HepG2 (cell line): ENCODE results near the gene CENPP. TPM values are rescaled to one million over a fixed set of nuclear protein-coding genes. Genes with fewer than 3 reads are reported as not detected.

Experiments
- ATAC-seq: fragments of 200-7000 bp; cut with Tn5 transposase; 3 replicates; pipeline ENCODE4 v1.9.1; 2020; ENCODE audit warnings: mild to moderate bottlenecking, moderate library complexity
- BruUV-seq: library from RNA; stranded (reverse); fragments of 400-500 nt; replicated peaks from 2 replicates; lab custom pipeline; 2021; lab: Mats Ljungman, UMichigan
- CTCF ChIA-PET: fragments of 300-600 bp; formaldehyde crosslinking; extraction: SDS; loops from one replicate; lab custom pipeline; 2021; ENCODE audit warnings: low total read pairs, inconsistent platforms, low intra/inter-chr PET ratio; lab: Yijun Ruan, JAX
- POLR2A ChIA-PET: fragments of 350-600 bp; sonication (Branson Sonifier 250); formaldehyde crosslinking; loops from one replicate; lab custom pipeline; 2020; ENCODE audit warnings: antibody characterized with exemption, inconsistent platforms; lab: Yijun Ruan, JAX
- DNase-seq: peaks from one replicate; pipeline ENCODE4 v3.0.0-alpha.2; 2015; ENCODE audit warnings: low spot score
- FAIRE-seq: peaks from 3 replicates; lab custom pipeline; 2011; peaks lifted over from hg19 to GRCh38; lab: Jason Lieb, UNC
- H2AFZ ChIP-seq: one replicate; pipeline ENCODE4 v1.6.1; 2011; ENCODE audit warnings: low read length, inconsistent platforms
- H3K27ac ChIP-seq: fragments of 300-600 bp; 3 replicates; pipeline ENCODE4 v1.8.0; 2011; ENCODE audit warnings: mixed run types, mild to moderate bottlenecking, mixed read lengths, low read length, inconsistent platforms; ENCODE audit not compliant: insufficient read depth; ENCODE audit errors: extremely low read length
- H3K27me3 ChIP-seq, 2 experiments: fragments of 200-600 bp in 1 of 2; 2 replicates in 1 of 2; 3 replicates in 1 of 2; pipeline versions ENCODE4 v1.6.0 to v1.8.0; 2011; ENCODE audit warnings: low read length in 2 of 2, mild to moderate bottlenecking in 2 of 2, moderate library complexity in 2 of 2, inconsistent platforms in 1 of 2; ENCODE audit not compliant: insufficient read depth in 2 of 2, control insufficient read depth in 1 of 2
- H3K36me3 ChIP-seq, 2 experiments: fragments of 200-600 bp in 1 of 2; replicated peaks in 1 of 2; 2 replicates in 1 of 2; 3 replicates in 1 of 2; pipeline versions ENCODE4 v1.5.1 to v1.8.0; 2011; ENCODE audit warnings: low read length in 2 of 2, inconsistent platforms in 1 of 2; ENCODE audit not compliant: insufficient read depth in 2 of 2, control insufficient read depth in 1 of 2
- H3K4me1 ChIP-seq: 2 replicates; pipeline ENCODE4 v1.5.1; 2012; ENCODE audit warnings: low read length, inconsistent platforms; ENCODE audit not compliant: insufficient read depth
- H3K4me2 ChIP-seq: 2 replicates; pipeline ENCODE4 v1.6.0; 2011; ENCODE audit warnings: low read depth, low read length, inconsistent platforms
- H3K4me3 ChIP-seq, 3 experiments: fragments of 200-600 bp in 1 of 3; sonication (generic), shearing (Covaris generic) in 1 of 3; replicated peaks in 1 of 3; 2 replicates each; pipeline ENCODE4 v1.5.1; 2011 to 2016; ENCODE audit warnings: low read length in 3 of 3, inconsistent platforms in 2 of 3, low read depth in 2 of 3, mild to moderate bottlenecking in 2 of 3, control low read depth in 1 of 3, mixed read lengths in 1 of 3; ENCODE audit not compliant: insufficient read depth in 1 of 3
- H3K79me2 ChIP-seq: one replicate; pipeline ENCODE4 v1.6.1; 2011; ENCODE audit warnings: low read length, inconsistent platforms; ENCODE audit not compliant: insufficient read depth
- H3K9ac ChIP-seq: 2 replicates; pipeline ENCODE4 v1.6.0; 2011; ENCODE audit warnings: mild to moderate bottlenecking, low read depth, low read length, inconsistent platforms; ENCODE audit not compliant: insufficient read depth
- H3K9me3 ChIP-seq: 2 replicates; pipeline ENCODE4 v1.5.1; 2012; ENCODE audit warnings: mild to moderate bottlenecking, low read length
- H4K20me1 ChIP-seq: 2 replicates; pipeline ENCODE4 v1.6.0; 2011; ENCODE audit warnings: inconsistent platforms, mild to moderate bottlenecking, low read length, moderate library complexity; ENCODE audit not compliant: insufficient read depth
- CBX2 ChIP-seq, 2 experiments: fragments of 200-600 bp in 1 of 2; sonication (generic); formaldehyde crosslinking in 1 of 2; IDR thresholded peaks; 2 replicates each; pipeline versions ENCODE4 v1.7.0 to v1.8.1; 2018 to 2022; ENCODE audit warnings: low read depth in 2 of 2, low read length in 1 of 2, mild to moderate bottlenecking in 1 of 2, missing genetic modification reagents in 1 of 2
- GZF1 ChIP-seq: sonication (generic); formaldehyde crosslinking; IDR thresholded peaks from 2 replicates; pipeline ENCODE4 v1.5.1; 2020; ENCODE audit warnings: mild to moderate bottlenecking, missing genetic modification reagents
- KDM5A ChIP-seq: fragments of 200-600 bp; sonication (generic); IDR thresholded peaks from 2 replicates; pipeline ENCODE4 v1.7.0; 2018; ENCODE audit warnings: antibody characterized with exemption, mild to moderate bottlenecking, low read length, borderline replicate concordance
- PRMT3 ChIP-seq: sonication (generic); formaldehyde crosslinking; IDR thresholded peaks from 2 replicates; pipeline ENCODE4 v1.8.1; 2022; ENCODE audit warnings: low read depth, mild to moderate bottlenecking, moderate library complexity, missing genetic modification reagents, borderline replicate concordance
- ZC3H4 ChIP-seq: sonication (generic); formaldehyde crosslinking; IDR thresholded peaks from 2 replicates; pipeline ENCODE4 v1.4.0; 2020; ENCODE audit warnings: missing genetic modification reagents, borderline replicate concordance
- ZNF354B ChIP-seq: sonication (generic); formaldehyde crosslinking; IDR thresholded peaks from 2 replicates; pipeline ENCODE4 v1.8.0; 2022; ENCODE audit warnings: mild to moderate bottlenecking, missing genetic modification reagents
- ZNF501 ChIP-seq: sonication (generic); formaldehyde crosslinking; IDR thresholded peaks from 2 replicates; pipeline ENCODE4 v1.5.1; 2020; ENCODE audit warnings: mild to moderate bottlenecking, moderate library complexity, missing genetic modification reagents
- ZNF788 ChIP-seq: sonication (generic); formaldehyde crosslinking; IDR thresholded peaks from 2 replicates; pipeline ENCODE4 v1.5.0; 2020; ENCODE audit warnings: mild to moderate bottlenecking, missing genetic modification reagents, borderline replicate concordance
- ZNF839 ChIP-seq: sonication (generic); formaldehyde crosslinking; IDR thresholded peaks from 2 replicates; pipeline ENCODE4 v1.4.0; 2020; ENCODE audit warnings: missing genetic modification reagents, mild to moderate bottlenecking, borderline replicate concordance
- WGBS: methylation state at CpG from one replicate; pipeline ENCODE4 v1.1.6; 2017; ENCODE audit warnings: low lambda C conversion rate; 5-methylcytosine and 5-hydroxymethylcytosine counted together
- in situ Hi-C: cut with HindIII; loops from 2 replicates; pipeline ENCODE4 v1.10.0; 2017; ENCODE audit warnings: low pct_unique_long_range_greater_than_20kb; ENCODE audit not compliant: extremely low pct_ligation_motif_present
- intact Hi-C: fragments of 100-400 bp; cut with micrococcal nuclease; formaldehyde crosslinking; loops from one replicate; pipeline ENCODE4 v1.10.0; 2022; ENCODE audit not compliant: unreplicated experiment
- polyA plus RNA-seq, 8 experiments: library from polyadenylated mRNA; depleted of rRNA in 3 of 8; stranded (reverse) in 7 of 8; unstranded in 1 of 8; fragments of >200 nt; fragmentation: Illumina TruSeq in 4 of 8; extraction: Trizol in 4 of 8; gene quantifications; 2 replicates each; pipeline versions ENCODE4 v1.2.1 to v1.2.3, GENCODE V29; 2011 to 2016; ENCODE audit warnings: low read depth in 4 of 8, missing spikeins in 1 of 8, mixed read lengths in 1 of 8; ENCODE audit not compliant: insufficient read depth in 1 of 8
- total RNA-seq, 5 experiments: library from RNA; depleted of rRNA; stranded (reverse); fragments of >200 nt; fragmentation: Illumina TruSeq; extraction: Trizol; gene quantifications; 2 replicates each; pipeline ENCODE4 v1.2.3, GENCODE V29; 2016; ENCODE audit warnings: low read depth in 1 of 5
- TF ChIP-seq, protein P1 (sequence below): sonication (generic); formaldehyde crosslinking; IDR thresholded peaks from 2 replicates; pipeline ENCODE4 v1.8.0; 2022; ENCODE audit warnings: missing genetic modification reagents, mild to moderate bottlenecking, moderate library complexity, borderline replicate concordance
- TF ChIP-seq, protein P2 (sequence below): IDR thresholded peaks from 2 replicates; pipeline ENCODE4 v1.6.1; 2016; ENCODE audit warnings: missing compliant biosample characterization, missing genetic modification reagents, borderline replicate concordance
- TF ChIP-seq, protein P3 (sequence below): sonication (generic); formaldehyde crosslinking; IDR thresholded peaks from 2 replicates; pipeline ENCODE4 v1.5.0; 2020; ENCODE audit warnings: missing genetic modification reagents, mild to moderate bottlenecking, borderline replicate concordance

Gene CENPP
- total and polyA plus RNA-seq, 2 of the 13 experiments (the other 11 are each of a cell fraction or from before 2014, with no cell fraction given) = 2.0 to 11.4 TPM

DNA sequence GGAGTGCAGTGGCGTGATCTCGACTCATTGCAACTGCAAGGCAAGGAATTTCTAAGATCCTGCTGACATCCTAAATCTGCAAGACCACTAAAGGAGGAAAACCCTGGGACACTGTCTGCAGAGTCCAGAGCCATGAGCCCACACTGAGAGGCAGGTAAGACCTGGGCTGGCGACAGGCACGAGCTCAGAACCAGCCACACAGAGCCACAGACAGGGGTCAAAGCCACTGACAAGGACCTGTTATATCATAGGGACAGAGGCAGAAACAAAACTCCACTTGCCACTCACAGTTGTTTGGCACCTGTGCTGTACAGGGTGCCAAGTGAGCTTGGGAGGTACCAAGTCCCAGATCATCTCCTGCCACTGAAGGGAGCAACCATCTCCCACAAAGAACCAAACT, 310.0 kb downstream of the CENPP start (continued):
- TF ChIP-seq, protein P1, sequence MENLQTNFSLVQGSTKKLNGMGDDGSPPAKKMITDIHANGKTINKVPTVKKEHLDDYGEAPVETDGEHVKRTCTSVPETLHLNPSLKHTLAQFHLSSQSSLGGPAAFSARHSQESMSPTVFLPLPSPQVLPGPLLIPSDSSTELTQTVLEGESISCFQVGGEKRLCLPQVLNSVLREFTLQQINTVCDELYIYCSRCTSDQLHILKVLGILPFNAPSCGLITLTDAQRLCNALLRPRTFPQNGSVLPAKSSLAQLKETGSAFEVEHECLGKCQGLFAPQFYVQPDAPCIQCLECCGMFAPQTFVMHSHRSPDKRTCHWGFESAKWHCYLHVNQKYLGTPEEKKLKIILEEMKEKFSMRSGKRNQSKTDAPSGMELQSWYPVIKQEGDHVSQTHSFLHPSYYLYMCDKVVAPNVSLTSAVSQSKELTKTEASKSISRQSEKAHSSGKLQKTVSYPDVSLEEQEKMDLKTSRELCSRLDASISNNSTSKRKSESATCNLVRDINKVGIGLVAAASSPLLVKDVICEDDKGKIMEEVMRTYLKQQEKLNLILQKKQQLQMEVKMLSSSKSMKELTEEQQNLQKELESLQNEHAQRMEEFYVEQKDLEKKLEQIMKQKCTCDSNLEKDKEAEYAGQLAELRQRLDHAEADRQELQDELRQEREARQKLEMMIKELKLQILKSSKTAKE = no peak
- no peak for TF ChIP-seq ZNF788 (CRISPR knock-in tag)
- no peak for TF ChIP-seq ZC3H4 (CRISPR knock-in tag)
- no peak for TF ChIP-seq KDM5A
- TF ChIP-seq, protein P2, sequence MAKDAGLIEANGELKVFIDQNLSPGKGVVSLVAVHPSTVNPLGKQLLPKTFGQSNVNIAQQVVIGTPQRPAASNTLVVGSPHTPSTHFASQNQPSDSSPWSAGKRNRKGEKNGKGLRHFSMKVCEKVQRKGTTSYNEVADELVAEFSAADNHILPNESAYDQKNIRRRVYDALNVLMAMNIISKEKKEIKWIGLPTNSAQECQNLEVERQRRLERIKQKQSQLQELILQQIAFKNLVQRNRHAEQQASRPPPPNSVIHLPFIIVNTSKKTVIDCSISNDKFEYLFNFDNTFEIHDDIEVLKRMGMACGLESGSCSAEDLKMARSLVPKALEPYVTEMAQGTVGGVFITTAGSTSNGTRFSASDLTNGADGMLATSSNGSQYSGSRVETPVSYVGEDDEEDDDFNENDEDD (CRISPR knock-in tag) = no peak
- TF ChIP-seq ZNF354B (CRISPR knock-in tag) = no peak
- no peak for TF ChIP-seq PRMT3
- TF ChIP-seq, all 625 proteins: peak for 0

DNA sequence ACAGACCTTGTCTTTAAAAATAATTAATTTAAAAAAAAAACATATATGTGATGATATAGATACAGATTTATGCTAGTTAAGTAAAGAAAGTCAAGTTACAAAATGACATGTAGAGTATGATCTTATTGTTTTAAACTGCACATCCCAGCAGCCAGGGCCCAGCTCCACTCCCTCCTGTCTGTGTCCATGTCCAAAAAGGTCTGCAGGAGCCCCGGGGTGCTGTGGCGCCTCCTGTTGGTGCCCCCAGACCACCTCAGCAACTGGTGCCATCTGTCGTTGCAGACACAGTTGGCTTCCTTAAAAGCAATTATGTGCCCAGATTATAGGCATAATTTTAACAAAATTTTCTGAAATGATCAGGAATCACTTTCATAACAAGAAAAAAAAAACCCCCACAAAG, 310.9 kb downstream of the CENPP start:
- DNase-seq (no peak), FAIRE-seq (no peak), ATAC-seq (no peak)
- no peak overlapping the region for H3K4me3 ChIP-seq
- H3K27ac ChIP-seq = no peak overlapping the region
- no peaks in the 10 kb centered on the region for H3K79me2 ChIP-seq
- H3K36me3 ChIP-seq = peaks cover 33 to 81% of the 10 kb centered on the region in 2 experiments; a peak in 4 of 5 replicates
- TF ChIP-seq GZF1 (CRISPR knock-in tag) (no peak), CBX2 (IDR thresholded peaks at IDR 0.05; ENCODE audit: low read depth, low read length) (no peak), CBX2 (CRISPR knock-in tag; IDR thresholded peaks at IDR 0.05; ENCODE audit: low read depth) (no peak), ZNF501 (CRISPR knock-in tag) (no peak), ZNF839 (CRISPR knock-in tag) (no peak)
- TF ChIP-seq, protein P3, sequence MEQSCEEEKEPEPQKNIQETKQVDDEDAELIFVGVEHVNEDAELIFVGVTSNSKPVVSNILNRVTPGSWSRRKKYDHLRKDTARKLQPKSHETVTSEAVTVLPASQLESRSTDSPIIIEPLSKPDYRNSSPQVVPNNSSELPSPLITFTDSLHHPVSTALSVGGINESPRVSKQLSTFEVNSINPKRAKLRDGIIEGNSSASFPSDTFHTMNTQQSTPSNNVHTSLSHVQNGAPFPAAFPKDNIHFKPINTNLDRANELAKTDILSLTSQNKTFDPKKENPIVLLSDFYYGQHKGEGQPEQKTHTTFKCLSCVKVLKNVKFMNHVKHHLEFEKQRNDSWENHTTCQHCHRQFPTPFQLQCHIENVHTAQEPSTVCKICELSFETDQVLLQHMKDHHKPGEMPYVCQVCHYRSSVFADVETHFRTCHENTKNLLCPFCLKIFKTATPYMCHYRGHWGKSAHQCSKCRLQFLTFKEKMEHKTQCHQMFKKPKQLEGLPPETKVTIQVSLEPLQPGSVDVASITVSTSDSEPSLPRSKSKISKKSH (CRISPR knock-in tag) = no peak
- BruUV-seq = TSS peak; percentile 23
- H3K4me2 ChIP-seq = no peak overlapping the region
- ChIA-PET POLR2A (no interaction called here), CTCF (no interaction called here)
- 95% methylated on average over 3 of the region's 3 CpGs for WGBS
- H2AFZ ChIP-seq = no peak overlapping the region
- no peak overlapping the region for H3K9ac ChIP-seq
- no peaks in the 10 kb centered on the region for H3K4me1 ChIP-seq
- H3K9me3 ChIP-seq = no peaks in the 10 kb centered on the region
- no peaks in the 10 kb centered on the region for H3K27me3 ChIP-seq
- in situ Hi-C loops = loop anchor here (10.0 kb wide), 2 partner anchors 312 to 502 kb away; partner anchors contain the start of genes CENPP and NOL8
- intact Hi-C loops = no loop called here
- H4K20me1 ChIP-seq = no peaks in the 10 kb centered on the region
